Measurements from ENCODE around the gene NCOA5. TPM values are rescaled to one million over a fixed set of nuclear protein-coding genes. Genes with fewer than 3 reads are reported as not detected.

Gene NCOA5
- total RNA-seq, 1 donor from 2014 or later: 58.7 TPM

DNA sequence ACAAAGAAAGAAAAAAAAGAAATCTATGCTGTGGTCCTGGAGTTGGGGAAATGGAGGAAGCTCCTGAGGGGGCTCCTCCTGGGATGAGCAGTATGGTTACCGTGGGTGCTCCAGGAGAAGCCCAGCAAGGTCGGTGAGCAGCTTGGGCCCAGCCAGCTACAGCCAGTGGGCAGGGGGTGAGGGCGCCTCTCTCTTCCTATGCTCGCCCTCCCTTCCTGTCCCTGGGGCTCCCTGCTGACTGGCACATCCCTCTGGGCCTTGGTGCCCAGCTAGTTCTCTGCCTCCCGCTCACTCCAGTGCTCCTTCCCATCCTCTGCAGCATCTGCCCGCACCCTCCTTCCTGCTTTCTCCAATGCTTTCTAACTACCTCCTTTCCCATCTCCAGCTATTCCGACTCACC, 45.0 kb upstream of the NCOA5 start:
- Mint-ChIP-seq H3K27me3 (peaks cover 58% of the 10 kb centered on the region), H3K4me1 (ENCODE audit: low read depth) (peaks cover 2% of the 10 kb centered on the region), H3K9me3 (ENCODE audit: low read depth) (no peaks in the 10 kb centered on the region), H3K36me3 (ENCODE audit: insufficient read depth) (no peaks in the 10 kb centered on the region), H3K27ac (no peak overlapping the region), H3K4me3 (ENCODE audit: low read depth) (no peak overlapping the region)
- TF ChIP-seq, protein P1, sequence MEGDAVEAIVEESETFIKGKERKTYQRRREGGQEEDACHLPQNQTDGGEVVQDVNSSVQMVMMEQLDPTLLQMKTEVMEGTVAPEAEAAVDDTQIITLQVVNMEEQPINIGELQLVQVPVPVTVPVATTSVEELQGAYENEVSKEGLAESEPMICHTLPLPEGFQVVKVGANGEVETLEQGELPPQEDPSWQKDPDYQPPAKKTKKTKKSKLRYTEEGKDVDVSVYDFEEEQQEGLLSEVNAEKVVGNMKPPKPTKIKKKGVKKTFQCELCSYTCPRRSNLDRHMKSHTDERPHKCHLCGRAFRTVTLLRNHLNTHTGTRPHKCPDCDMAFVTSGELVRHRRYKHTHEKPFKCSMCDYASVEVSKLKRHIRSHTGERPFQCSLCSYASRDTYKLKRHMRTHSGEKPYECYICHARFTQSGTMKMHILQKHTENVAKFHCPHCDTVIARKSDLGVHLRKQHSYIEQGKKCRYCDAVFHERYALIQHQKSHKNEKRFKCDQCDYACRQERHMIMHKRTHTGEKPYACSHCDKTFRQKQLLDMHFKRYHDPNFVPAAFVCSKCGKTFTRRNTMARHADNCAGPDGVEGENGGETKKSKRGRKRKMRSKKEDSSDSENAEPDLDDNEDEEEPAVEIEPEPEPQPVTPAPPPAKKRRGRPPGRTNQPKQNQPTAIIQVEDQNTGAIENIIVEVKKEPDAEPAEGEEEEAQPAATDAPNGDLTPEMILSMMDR (IDR thresholded peaks at IDR 0.05; ENCODE audit: unreplicated experiment): no peak
- no peak for DNase-seq (ENCODE audit: low spot score, unreplicated experiment)

DNA sequence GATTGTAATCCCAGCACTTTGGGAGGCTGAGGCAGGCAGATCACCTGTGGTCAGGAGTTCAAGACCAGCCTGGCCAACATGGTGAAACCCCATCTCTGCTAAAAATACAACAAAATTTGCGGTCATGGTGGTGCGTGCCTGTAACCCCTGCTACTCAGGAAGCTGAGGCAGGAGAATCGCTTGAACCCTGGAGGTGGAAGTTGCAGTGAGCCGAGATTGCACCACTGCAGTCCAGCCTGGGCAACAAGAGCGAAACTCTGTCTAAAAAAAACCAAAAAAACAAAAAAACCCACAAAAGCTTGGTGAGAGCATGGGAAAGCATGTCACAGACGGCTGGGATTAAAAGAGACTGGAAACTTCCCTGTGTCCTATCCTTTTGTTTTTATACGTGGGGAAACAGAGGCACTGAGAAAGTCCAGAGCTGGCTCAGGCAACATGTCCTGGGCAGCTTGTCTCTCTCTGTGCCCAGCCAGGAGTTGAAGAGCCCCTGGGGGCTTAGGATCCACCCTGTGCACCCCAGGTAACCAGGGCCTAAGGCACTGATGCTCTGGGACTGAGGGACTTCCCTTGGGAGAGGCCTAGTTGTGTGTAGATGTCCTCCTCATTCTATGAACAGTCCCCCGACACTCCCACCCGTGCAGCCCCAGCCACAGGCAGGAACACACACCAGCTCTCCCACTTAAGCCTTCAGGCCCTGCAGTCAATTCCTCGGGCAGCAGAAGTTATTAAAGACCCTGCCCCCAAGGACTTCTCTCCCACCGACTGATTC, 44.3 kb upstream of the NCOA5 start:
- TF ChIP-seq, protein P1 (IDR thresholded peaks at IDR 0.05; ENCODE audit: unreplicated experiment): no peak
- Mint-ChIP-seq H3K27ac (no peak overlapping the region), H3K27me3 (peaks cover 62% of the 10 kb centered on the region), H3K4me3 (ENCODE audit: low read depth) (no peak overlapping the region), H3K9me3 (ENCODE audit: low read depth) (no peaks in the 10 kb centered on the region), H3K36me3 (ENCODE audit: insufficient read depth) (no peaks in the 10 kb centered on the region), H3K4me1 (ENCODE audit: low read depth) (no peaks in the 10 kb centered on the region)
- no peak for DNase-seq (ENCODE audit: low spot score, unreplicated experiment)

DNA sequence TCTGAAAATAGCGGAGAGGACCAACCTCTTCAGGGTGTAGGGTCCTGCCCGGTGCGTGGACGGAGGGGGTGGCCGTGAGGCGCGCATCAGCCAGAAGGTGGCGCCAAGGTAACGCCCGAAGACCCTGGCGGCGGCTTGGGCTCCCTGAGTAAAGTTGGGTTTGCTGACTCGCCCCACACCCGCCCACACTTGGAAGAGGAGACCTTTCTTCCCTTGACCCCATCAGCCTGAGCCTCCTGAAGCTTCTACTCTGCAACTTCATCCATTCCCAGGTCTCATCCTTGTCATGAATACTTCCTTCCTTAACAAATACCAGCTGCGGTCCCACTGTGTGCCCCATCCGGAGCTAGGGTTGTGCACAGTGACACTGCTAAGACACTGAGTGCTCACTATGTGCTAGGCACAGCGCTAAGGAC, 43.0 kb upstream of the NCOA5 start:
- Mint-ChIP-seq H3K4me3 (ENCODE audit: low read depth) (no peak overlapping the region), H3K27me3 (peaks cover 65% of the 10 kb centered on the region), H3K9me3 (ENCODE audit: low read depth) (no peaks in the 10 kb centered on the region), H3K4me1 (ENCODE audit: low read depth) (no peaks in the 10 kb centered on the region), H3K27ac (no peak overlapping the region), H3K36me3 (ENCODE audit: insufficient read depth) (no peaks in the 10 kb centered on the region)
- peak; percentile 63 for DNase-seq (ENCODE audit: low spot score, unreplicated experiment)
- TF ChIP-seq, protein P1 (IDR thresholded peaks at IDR 0.05; ENCODE audit: unreplicated experiment): peak; percentile 90

DNA sequence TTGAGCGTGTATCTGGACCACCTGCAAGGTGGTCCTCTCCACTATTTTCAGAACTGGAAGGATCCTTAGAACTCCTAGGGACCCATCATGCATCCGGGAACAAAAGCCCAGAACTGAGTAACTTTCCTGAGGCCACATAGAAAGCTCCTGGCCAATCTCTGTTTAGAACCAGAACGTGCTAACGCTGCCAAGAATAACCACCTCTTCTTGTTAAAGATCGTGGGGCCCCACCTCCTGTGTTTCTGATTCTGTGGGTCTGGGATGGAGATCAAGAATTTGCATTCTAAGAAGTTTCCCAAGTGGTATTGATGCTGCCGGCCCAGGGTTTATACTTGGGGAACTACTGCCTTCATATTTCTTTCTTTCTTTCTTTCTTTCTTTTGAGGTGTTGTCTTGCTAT, 41.6 kb upstream of the NCOA5 start:
- no peak for DNase-seq (ENCODE audit: low spot score, unreplicated experiment)
- H3K27me3 Mint-ChIP-seq: peaks cover 59% of the 10 kb centered on the region
- no peaks in the 10 kb centered on the region for H3K4me1 Mint-ChIP-seq (ENCODE audit: low read depth)
- no peaks in the 10 kb centered on the region for H3K9me3 Mint-ChIP-seq (ENCODE audit: low read depth)
- no peaks in the 10 kb centered on the region for H3K36me3 Mint-ChIP-seq (ENCODE audit: insufficient read depth)
- H3K4me3 Mint-ChIP-seq (ENCODE audit: low read depth): no peak overlapping the region
- TF ChIP-seq, protein P1 (IDR thresholded peaks at IDR 0.05; ENCODE audit: unreplicated experiment): no peak
- H3K27ac Mint-ChIP-seq: no peak overlapping the region

DNA sequence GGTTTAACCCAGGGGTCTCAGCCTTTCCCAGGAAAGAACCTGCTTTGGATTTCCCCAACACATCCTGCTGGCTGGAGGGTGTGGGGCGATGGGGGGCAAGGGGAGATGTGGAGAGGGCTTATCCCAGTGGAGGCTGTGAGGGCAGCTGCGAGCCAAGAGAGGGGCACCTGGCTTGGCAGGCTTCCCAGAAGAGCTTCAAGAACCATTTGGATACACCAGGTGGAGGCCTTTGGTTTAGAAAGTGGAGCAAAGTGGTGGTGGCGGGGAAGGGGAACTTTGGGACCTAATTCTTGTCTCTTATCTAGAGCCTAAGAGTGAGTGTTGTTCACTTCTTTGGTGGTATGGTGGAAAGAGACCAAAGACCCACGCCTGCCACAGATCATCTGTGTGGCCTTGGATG, 40.8 kb upstream of the NCOA5 start:
- no peaks in the 10 kb centered on the region for H3K36me3 Mint-ChIP-seq (ENCODE audit: insufficient read depth)
- no peaks in the 10 kb centered on the region for H3K9me3 Mint-ChIP-seq (ENCODE audit: low read depth)
- DNase-seq (ENCODE audit: low spot score, unreplicated experiment): no peak
- TF ChIP-seq, protein P1 (IDR thresholded peaks at IDR 0.05; ENCODE audit: unreplicated experiment): no peak
- peaks cover 52% of the 10 kb centered on the region for H3K27me3 Mint-ChIP-seq
- H3K4me1 Mint-ChIP-seq (ENCODE audit: low read depth): no peaks in the 10 kb centered on the region
- no peak overlapping the region for H3K27ac Mint-ChIP-seq
- H3K4me3 Mint-ChIP-seq (ENCODE audit: low read depth): no peak overlapping the region

All from progenitor cell of endocrine pancreas (in vitro differentiated cells).